Measurements from ENCODE around the gene GALNT18.

GRCh38 chr11:11481371-11481770 is 140.4 kb downstream of the GALNT18 start:
- no peak for TF ChIP-seq ETS1 (IDR thresholded peaks at IDR 0.05)
- TF ChIP-seq CTCF (conservative IDR thresholded peaks at IDR 0.05; ENCODE audit: low read depth in 2 of 2) = no peak
- TF ChIP-seq EZH2phosphoT487 (IDR thresholded peaks at IDR 0.05; ENCODE audit: unreplicated experiment) = no peak
- TF ChIP-seq JUNB (IDR thresholded peaks at IDR 0.05; ENCODE audit: unreplicated experiment) = no peak
- TF ChIP-seq REST (IDR thresholded peaks at IDR 0.05; ENCODE audit: unreplicated experiment) = no peak
- no peak for TF ChIP-seq CREB1 (CRISPR knock-in tag; IDR thresholded peaks at IDR 0.05; ENCODE audit: low read depth)
- TF ChIP-seq EZH2 (IDR thresholded peaks at IDR 0.05; ENCODE audit: low read depth, unreplicated experiment) = no peak
